GM18498 (cell line): ENCODE results near the gene TNNI2.

Experiments used
- ATAC-seq: cut with Tn5 transposase; IDR thresholded peaks from one replicate; pipeline ENCODE4 v1.9.1; 2021; ENCODE audit warnings: mild to moderate bottlenecking, moderate library complexity; ENCODE audit not compliant: unreplicated experiment

Gene TNNI2

GRCh38 chr11:1832211-1832919 lies 6.4 kb upstream of the TNNI2 start:
- no peak for ATAC-seq

- no peak for ATAC-seq
Observed at GRCh38 chr11:1832920-1833295, 5.9 kb upstream of the TNNI2 start.

GRCh38 chr11:1834062-1834610 lies 4.6 kb upstream of the TNNI2 start:
- no peak for ATAC-seq

- no peak for ATAC-seq
Observed at GRCh38 chr11:1834779-1835670, 3.8 kb upstream of the TNNI2 start, which contains the start of gene SYT8. Gene SYT8, plus strand, starts transcription at chr11:1834990. Its CDS starts 116 bp downstream, at chr11:1835106.

GRCh38 chr11:1835671-1836010 lies 3.1 kb upstream of the TNNI2 start:
- ATAC-seq: no peak

- ATAC-seq: no peak
Observed at GRCh38 chr11:1836011-1836945, 2.5 kb upstream of the TNNI2 start.

- peak; percentile 69 for ATAC-seq
Observed at GRCh38 chr11:1837171-1838076, 1.4 kb upstream of the TNNI2 start.

GRCh38 chr11:1838077-1838425 lies 730 bp upstream of the TNNI2 start:
- ATAC-seq: no peak

- no peak for ATAC-seq
Observed at GRCh38 chr11:1839204-1839923, 583 bp downstream of the TNNI2 start.

- peak; percentile 44 for ATAC-seq
Observed at GRCh38 chr11:1839924-1840779, 1.4 kb downstream of the TNNI2 start.

- no peak for ATAC-seq
Observed at GRCh38 chr11:1840780-1841480, 2.1 kb downstream of the TNNI2 start.

- no peak for ATAC-seq
Observed at GRCh38 chr11:1841511-1842148, 2.8 kb downstream of the TNNI2 start.

GRCh38 chr11:1842149-1843097 lies 3.6 kb downstream of the TNNI2 start:
- ATAC-seq: no peak

GRCh38 chr11:1843098-1843473 lies 4.3 kb downstream of the TNNI2 start:
- ATAC-seq: no peak

GRCh38 chr11:1843796-1844195 lies 5.0 kb downstream of the TNNI2 start:
- no peak for ATAC-seq
